Nephron (organoid): ENCODE results near the gene SUSD1.

ENCODE experiments used
- H3K27ac Mint-ChIP-seq, 3 experiments: 2 replicates each; pipeline ENCODE4 v1.8.0; 2020; ENCODE audit warnings: mixed read lengths in 3 of 3, mild to moderate bottlenecking in 2 of 3, moderate library complexity in 1 of 3
- H3K27me3 Mint-ChIP-seq: 2 replicates; pipeline ENCODE4 v1.8.0; 2021; ENCODE audit warnings: low read depth, mild to moderate bottlenecking, moderate library complexity, mixed read lengths
- H3K36me3 Mint-ChIP-seq: 2 replicates; pipeline ENCODE4 v1.8.0; 2020; ENCODE audit warnings: low read depth, mixed read lengths
- H3K4me1 Mint-ChIP-seq: 2 replicates; pipeline ENCODE4 v1.8.0; 2020; ENCODE audit warnings: mixed read lengths
- H3K4me3 Mint-ChIP-seq, 3 experiments: 2 replicates each; pipeline ENCODE4 v1.8.0; 2020; ENCODE audit warnings: mild to moderate bottlenecking in 3 of 3, mixed read lengths in 3 of 3, moderate library complexity in 2 of 3
- H3K9me3 Mint-ChIP-seq: 2 replicates; pipeline ENCODE4 v1.8.0; 2020; ENCODE audit warnings: mixed read lengths
- TF ChIP-seq, protein P1 (sequence below), 3 experiments: fragments of 200-600 bp; sonication (generic); IDR thresholded peaks; one replicate each; pipeline ENCODE4 v1.5.0; 2021; ENCODE audit warnings: antibody characterized with exemption in 3 of 3; ENCODE audit not compliant: unreplicated experiment in 3 of 3

Gene SUSD1

DNA sequence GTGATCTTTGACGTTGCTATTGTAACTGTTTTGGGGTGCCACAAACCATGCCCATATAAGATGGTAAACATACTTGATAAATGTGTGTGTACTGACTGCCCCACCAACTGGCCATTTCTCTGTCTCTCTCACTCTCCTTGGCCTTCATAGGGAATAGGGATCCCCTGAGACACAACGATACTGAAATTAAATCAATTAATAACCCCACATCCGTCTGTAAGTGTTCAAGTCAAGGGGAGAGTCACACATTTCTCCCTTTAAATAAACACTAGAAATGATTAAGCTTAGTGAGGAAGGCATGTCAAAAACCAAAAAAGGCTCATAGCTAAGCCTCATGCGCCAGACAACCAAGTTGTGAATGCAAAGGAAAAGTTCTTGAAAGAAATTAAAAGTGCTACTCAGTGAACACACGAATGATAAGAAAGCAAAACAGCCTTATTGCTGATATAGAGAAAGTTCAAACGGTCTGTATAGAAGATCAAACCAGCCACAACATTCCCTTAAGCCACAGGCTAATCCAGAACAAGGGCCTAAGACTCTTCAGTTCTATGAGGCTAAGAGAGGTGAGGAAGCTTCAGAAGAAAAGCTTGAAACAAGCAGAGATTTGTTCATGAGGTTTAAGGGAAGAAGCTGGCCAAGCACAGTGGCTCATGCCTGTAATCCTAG, 167.4 kb downstream of the SUSD1 start:
- H3K27ac Mint-ChIP-seq: peak overlapping the region in 1 of 3 experiments; percentile 6
- TF ChIP-seq, protein P1, sequence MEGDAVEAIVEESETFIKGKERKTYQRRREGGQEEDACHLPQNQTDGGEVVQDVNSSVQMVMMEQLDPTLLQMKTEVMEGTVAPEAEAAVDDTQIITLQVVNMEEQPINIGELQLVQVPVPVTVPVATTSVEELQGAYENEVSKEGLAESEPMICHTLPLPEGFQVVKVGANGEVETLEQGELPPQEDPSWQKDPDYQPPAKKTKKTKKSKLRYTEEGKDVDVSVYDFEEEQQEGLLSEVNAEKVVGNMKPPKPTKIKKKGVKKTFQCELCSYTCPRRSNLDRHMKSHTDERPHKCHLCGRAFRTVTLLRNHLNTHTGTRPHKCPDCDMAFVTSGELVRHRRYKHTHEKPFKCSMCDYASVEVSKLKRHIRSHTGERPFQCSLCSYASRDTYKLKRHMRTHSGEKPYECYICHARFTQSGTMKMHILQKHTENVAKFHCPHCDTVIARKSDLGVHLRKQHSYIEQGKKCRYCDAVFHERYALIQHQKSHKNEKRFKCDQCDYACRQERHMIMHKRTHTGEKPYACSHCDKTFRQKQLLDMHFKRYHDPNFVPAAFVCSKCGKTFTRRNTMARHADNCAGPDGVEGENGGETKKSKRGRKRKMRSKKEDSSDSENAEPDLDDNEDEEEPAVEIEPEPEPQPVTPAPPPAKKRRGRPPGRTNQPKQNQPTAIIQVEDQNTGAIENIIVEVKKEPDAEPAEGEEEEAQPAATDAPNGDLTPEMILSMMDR (IDR thresholded peaks at IDR 0.05; ENCODE audit: unreplicated experiment in 3 of 3): no peak
- H3K36me3 Mint-ChIP-seq: no peaks in the 10 kb centered on the region
- H3K27me3 Mint-ChIP-seq: peaks cover 3% of the 10 kb centered on the region
- no peaks in the 10 kb centered on the region for H3K9me3 Mint-ChIP-seq
- peaks cover 27% of the 10 kb centered on the region for H3K4me1 Mint-ChIP-seq
- no peak overlapping the region for H3K4me3 Mint-ChIP-seq

GRCh38 chr9:112006361-112007020, 168.6 kb downstream of the SUSD1 start:
- H3K36me3 Mint-ChIP-seq: no peaks in the 10 kb centered on the region
- no peaks in the 10 kb centered on the region for H3K9me3 Mint-ChIP-seq
- peaks cover 3% of the 10 kb centered on the region for H3K27me3 Mint-ChIP-seq
- H3K27ac Mint-ChIP-seq: peak overlapping the region in 1 of 3 experiments; percentile 51
- TF ChIP-seq, protein P1 (IDR thresholded peaks at IDR 0.05; ENCODE audit: unreplicated experiment in 3 of 3): no peak
- H3K4me1 Mint-ChIP-seq: peaks cover 15% of the 10 kb centered on the region
- no peak overlapping the region for H3K4me3 Mint-ChIP-seq

DNA sequence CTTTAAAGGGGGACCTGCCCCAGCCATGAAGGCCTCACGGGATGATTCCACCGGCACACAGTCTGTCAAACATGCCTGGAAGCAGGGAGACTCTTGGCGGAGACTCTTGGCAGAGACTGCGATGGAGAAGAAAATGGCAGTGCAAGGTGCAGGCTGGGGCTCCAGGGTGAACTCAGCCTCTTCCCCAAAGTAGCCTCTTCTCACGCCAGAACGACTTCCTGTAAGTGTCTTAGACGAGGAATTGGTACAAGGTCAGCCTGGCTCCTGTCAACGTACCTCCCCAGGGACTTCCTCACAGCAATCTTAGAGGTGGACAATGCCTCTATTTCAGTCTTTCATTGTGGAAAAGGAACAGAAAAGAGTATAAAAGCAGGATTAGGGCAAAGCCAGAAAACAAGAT, 169.2 kb downstream of the SUSD1 start:
- Mint-ChIP-seq H3K4me1 (peaks cover 11% of the 10 kb centered on the region), H3K36me3 (no peaks in the 10 kb centered on the region), H3K4me3 (no peak overlapping the region), H3K9me3 (no peaks in the 10 kb centered on the region), H3K27ac (peak overlapping the region in 1 of 3 experiments; percentile 51), H3K27me3 (peaks cover 3% of the 10 kb centered on the region)
- TF ChIP-seq, protein P1 (IDR thresholded peaks at IDR 0.05; ENCODE audit: unreplicated experiment in 3 of 3): no peak

DNA sequence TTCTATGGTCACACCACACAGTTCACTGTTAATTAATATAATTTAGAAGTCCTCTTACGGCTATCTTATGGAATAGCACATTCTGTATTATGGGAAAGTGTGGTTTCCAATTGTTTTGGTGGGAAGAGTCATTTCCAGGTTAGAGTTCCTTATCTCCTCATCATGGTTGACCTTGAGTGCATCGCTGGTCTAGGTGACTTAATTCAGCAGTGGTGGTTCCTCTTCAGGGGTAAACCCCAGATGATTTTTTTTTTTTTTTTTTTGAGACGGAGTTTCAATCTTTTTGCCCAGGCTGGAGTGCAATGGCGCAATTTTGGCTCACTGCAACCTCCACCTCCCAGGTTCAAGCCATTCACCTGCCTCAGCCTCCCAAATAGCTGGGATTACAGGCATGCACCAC, 171.6 kb downstream of the SUSD1 start:
- TF ChIP-seq, protein P1 (IDR thresholded peaks at IDR 0.05; ENCODE audit: unreplicated experiment in 3 of 3): no peak
- Mint-ChIP-seq H3K27ac (no peak overlapping the region), H3K4me1 (peaks cover 11% of the 10 kb centered on the region), H3K27me3 (no peaks in the 10 kb centered on the region), H3K36me3 (no peaks in the 10 kb centered on the region), H3K4me3 (no peak overlapping the region), H3K9me3 (no peaks in the 10 kb centered on the region)

- Mint-ChIP-seq H3K27me3 (no peaks in the 10 kb centered on the region), H3K9me3 (no peaks in the 10 kb centered on the region), H3K4me3 (no peak overlapping the region), H3K36me3 (no peaks in the 10 kb centered on the region), H3K27ac (no peak overlapping the region), H3K4me1 (peaks cover 11% of the 10 kb centered on the region)
- TF ChIP-seq, protein P1 (IDR thresholded peaks at IDR 0.05; ENCODE audit: unreplicated experiment in 3 of 3): no peak
Observed at GRCh38 chr9:112002847-112003457, 172.1 kb downstream of the SUSD1 start.
